ENCODE results near the gene TMEM156.

DNA sequence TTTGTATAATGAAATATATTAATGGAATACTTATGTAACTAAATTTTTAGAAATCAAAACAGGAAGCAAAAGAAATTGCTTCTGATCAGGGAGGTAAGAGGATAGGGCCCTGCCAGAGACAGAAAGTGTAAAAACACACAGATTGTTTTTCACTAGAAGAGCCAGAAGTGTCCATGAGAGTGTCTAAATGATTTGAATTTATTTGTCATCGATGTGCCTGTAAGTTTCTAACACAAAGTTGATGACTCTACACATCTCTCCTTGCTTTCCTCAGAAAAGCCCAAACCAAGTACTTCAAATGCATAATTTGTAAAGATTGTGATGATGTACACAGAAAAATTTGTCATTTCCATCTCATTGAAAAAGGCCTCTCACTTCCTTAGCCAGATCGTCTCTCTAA lies 80.6 kb downstream of the TMEM156 start:
- TF ChIP-seq SMC3 (conservative IDR thresholded peaks at IDR 0.05; ENCODE audit: poor library complexity) (no peak), EZH2 (IDR thresholded peaks at IDR 0.05; ENCODE audit: borderline replicate concordance, insufficient read depth, low read length, poor library complexity, severe bottlenecking) (no peak), TAF1 (IDR thresholded peaks at IDR 0.05; ENCODE audit: low read depth) (no peak), RAD21 (conservative IDR thresholded peaks at IDR 0.05) (no peak), POLR2AphosphoS5 (IDR thresholded peaks at IDR 0.05) (no peak), EP300 (conservative IDR thresholded peaks at IDR 0.05; ENCODE audit: poor library complexity, severe bottlenecking) (no peak), MXI1 (conservative IDR thresholded peaks at IDR 0.05; ENCODE audit: poor library complexity, severe bottlenecking) (no peak)
- TF ChIP-seq, protein P1, sequence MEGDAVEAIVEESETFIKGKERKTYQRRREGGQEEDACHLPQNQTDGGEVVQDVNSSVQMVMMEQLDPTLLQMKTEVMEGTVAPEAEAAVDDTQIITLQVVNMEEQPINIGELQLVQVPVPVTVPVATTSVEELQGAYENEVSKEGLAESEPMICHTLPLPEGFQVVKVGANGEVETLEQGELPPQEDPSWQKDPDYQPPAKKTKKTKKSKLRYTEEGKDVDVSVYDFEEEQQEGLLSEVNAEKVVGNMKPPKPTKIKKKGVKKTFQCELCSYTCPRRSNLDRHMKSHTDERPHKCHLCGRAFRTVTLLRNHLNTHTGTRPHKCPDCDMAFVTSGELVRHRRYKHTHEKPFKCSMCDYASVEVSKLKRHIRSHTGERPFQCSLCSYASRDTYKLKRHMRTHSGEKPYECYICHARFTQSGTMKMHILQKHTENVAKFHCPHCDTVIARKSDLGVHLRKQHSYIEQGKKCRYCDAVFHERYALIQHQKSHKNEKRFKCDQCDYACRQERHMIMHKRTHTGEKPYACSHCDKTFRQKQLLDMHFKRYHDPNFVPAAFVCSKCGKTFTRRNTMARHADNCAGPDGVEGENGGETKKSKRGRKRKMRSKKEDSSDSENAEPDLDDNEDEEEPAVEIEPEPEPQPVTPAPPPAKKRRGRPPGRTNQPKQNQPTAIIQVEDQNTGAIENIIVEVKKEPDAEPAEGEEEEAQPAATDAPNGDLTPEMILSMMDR (IDR thresholded peaks at IDR 0.05; ENCODE audit: poor library complexity, severe bottlenecking): no peak
- TF ChIP-seq, protein P2, sequence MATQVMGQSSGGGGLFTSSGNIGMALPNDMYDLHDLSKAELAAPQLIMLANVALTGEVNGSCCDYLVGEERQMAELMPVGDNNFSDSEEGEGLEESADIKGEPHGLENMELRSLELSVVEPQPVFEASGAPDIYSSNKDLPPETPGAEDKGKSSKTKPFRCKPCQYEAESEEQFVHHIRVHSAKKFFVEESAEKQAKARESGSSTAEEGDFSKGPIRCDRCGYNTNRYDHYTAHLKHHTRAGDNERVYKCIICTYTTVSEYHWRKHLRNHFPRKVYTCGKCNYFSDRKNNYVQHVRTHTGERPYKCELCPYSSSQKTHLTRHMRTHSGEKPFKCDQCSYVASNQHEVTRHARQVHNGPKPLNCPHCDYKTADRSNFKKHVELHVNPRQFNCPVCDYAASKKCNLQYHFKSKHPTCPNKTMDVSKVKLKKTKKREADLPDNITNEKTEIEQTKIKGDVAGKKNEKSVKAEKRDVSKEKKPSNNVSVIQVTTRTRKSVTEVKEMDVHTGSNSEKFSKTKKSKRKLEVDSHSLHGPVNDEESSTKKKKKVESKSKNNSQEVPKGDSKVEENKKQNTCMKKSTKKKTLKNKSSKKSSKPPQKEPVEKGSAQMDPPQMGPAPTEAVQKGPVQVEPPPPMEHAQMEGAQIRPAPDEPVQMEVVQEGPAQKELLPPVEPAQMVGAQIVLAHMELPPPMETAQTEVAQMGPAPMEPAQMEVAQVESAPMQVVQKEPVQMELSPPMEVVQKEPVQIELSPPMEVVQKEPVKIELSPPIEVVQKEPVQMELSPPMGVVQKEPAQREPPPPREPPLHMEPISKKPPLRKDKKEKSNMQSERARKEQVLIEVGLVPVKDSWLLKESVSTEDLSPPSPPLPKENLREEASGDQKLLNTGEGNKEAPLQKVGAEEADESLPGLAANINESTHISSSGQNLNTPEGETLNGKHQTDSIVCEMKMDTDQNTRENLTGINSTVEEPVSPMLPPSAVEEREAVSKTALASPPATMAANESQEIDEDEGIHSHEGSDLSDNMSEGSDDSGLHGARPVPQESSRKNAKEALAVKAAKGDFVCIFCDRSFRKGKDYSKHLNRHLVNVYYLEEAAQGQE (IDR thresholded peaks at IDR 0.05; ENCODE audit: borderline replicate concordance): no peak

Measured in neural cell (in vitro differentiated cells).